ENCODE results near the gene CRCP.

DNA sequence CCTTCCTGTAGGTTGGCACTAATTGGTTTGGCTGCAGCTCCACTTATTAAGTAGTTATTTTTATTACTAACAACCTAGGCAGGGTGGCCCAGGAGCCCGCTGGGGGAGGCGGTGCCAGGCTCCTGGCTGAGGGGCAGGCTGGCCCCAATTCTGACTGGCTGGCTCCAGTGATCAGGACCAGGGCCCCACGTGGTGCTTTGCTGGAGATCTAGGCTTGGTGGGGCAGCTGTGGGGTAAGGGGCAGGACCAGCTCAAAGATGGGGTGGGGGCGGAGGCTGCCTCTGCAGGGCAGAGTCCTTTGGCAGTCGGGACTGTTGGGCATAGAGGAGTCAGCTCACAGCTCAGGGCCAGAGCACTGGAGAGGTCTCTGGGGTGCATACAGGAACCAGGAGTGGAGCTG, 36.6 kb upstream of the CRCP start:
- TF ChIP-seq, protein P1, sequence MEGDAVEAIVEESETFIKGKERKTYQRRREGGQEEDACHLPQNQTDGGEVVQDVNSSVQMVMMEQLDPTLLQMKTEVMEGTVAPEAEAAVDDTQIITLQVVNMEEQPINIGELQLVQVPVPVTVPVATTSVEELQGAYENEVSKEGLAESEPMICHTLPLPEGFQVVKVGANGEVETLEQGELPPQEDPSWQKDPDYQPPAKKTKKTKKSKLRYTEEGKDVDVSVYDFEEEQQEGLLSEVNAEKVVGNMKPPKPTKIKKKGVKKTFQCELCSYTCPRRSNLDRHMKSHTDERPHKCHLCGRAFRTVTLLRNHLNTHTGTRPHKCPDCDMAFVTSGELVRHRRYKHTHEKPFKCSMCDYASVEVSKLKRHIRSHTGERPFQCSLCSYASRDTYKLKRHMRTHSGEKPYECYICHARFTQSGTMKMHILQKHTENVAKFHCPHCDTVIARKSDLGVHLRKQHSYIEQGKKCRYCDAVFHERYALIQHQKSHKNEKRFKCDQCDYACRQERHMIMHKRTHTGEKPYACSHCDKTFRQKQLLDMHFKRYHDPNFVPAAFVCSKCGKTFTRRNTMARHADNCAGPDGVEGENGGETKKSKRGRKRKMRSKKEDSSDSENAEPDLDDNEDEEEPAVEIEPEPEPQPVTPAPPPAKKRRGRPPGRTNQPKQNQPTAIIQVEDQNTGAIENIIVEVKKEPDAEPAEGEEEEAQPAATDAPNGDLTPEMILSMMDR (IDR thresholded peaks at IDR 0.05), result no peak
- no peak for TF ChIP-seq POLR2A (IDR thresholded peaks at IDR 0.05)
